K562 (cell line): ENCODE results near the gene ODF2. TPM values are rescaled to one million over a fixed set of nuclear protein-coding genes. Genes with fewer than 3 reads are reported as not detected.

Source experiments
- CHD7 ChIP-seq: fragments of 200-600 bp; sonication (generic); IDR thresholded peaks from one replicate; pipeline ENCODE4 v1.6.1; 2012; ENCODE audit warnings: mild to moderate bottlenecking, low read depth, low read length, inconsistent platforms
- ETV1 ChIP-seq: fragments of 450-650 bp; conservative IDR thresholded peaks from 2 replicates; pipeline ENCODE4 v1.6.1; 2016; ENCODE audit warnings: missing genetic modification characterization, control low read depth, low read depth, missing compliant biosample characterization
- ETV6 ChIP-seq, 3 experiments: fragments of 150-350 bp in 1 of 3; sonication (generic) in 1 of 3; formaldehyde crosslinking in 1 of 3; IDR thresholded peaks; 2 replicates each; pipeline versions ENCODE4 v1.6.1 to v1.8.0; 2014 to 2022; ENCODE audit warnings: borderline replicate concordance in 2 of 3, low read depth in 2 of 3, antibody characterized with exemption in 1 of 3, low read length in 1 of 3, mild to moderate bottlenecking in 1 of 3, missing genetic modification reagents in 1 of 3
- GABPB1 ChIP-seq: sonication (generic); formaldehyde crosslinking; IDR thresholded peaks from 2 replicates; pipeline ENCODE4 v1.8.0; 2022; ENCODE audit warnings: mild to moderate bottlenecking, missing genetic modification reagents
- MIER1 ChIP-seq: fragments of 450-650 bp; IDR thresholded peaks from 2 replicates; pipeline ENCODE4 v1.6.1; 2016; ENCODE audit warnings: antibody characterized with exemption, mild to moderate bottlenecking, low read depth
- USF1 ChIP-seq: sonication (generic); formaldehyde crosslinking; IDR thresholded peaks from 2 replicates; pipeline ENCODE4 v1.9.0; 2022; ENCODE audit warnings: mild to moderate bottlenecking, missing genetic modification reagents
- ZNF143 ChIP-seq: sonication (generic); formaldehyde crosslinking; IDR thresholded peaks from 2 replicates; pipeline ENCODE4 v1.9.0; 2022; ENCODE audit warnings: mild to moderate bottlenecking, missing genetic modification reagents
- ZNF23 ChIP-seq: fragments of 250-450 bp; sonication (Bioruptor Pico); IDR thresholded peaks from 2 replicates; pipeline ENCODE4 v1.4.0; 2020; ENCODE audit warnings: mild to moderate bottlenecking
- ZNF592 ChIP-seq: fragments of 450-650 bp; IDR thresholded peaks from 2 replicates; pipeline ENCODE4 v1.6.1; 2017; ENCODE audit warnings: antibody characterized with exemption, mild to moderate bottlenecking
- polyA plus RNA-seq, 8 experiments: library from polyadenylated mRNA; depleted of rRNA in 4 of 8; stranded (reverse) in 5 of 8; unstranded in 3 of 8; fragments of >200 nt; fragmentation: Nextera tagmentation in 2 of 8; fragmentation: Illumina TruSeq in 1 of 8; extraction: Ambion mirVana in 2 of 8; extraction: Trizol in 1 of 8; gene quantifications; 2 replicates each; pipeline versions ENCODE4 v1.2.1 to v1.2.3, GENCODE V29; 2011 to 2014; ENCODE audit warnings: inconsistent platforms in 1 of 8, missing spikeins in 1 of 8
- total RNA-seq, 7 experiments: library from RNA; depleted of rRNA in 6 of 7; stranded (reverse); fragments of >200 nt in 6 of 7; fragmentation: Illumina TruSeq in 2 of 7; extraction: Trizol in 2 of 7; gene quantifications; 2 replicates each; pipeline versions ENCODE4 v1.2.1 to v1.2.3, GENCODE V29; 2011 to 2021; ENCODE audit warnings: low replicate concordance in 1 of 7

Gene ODF2
- total and polyA plus RNA-seq, 9 of the 15 experiments (the other 6 are each of a cell fraction or from before 2014, with no cell fraction given), result 16.5 to 83.2 (median 69.7) TPM

GRCh38 chr9:128504485-128505413 lies 48.9 kb downstream of the ODF2 start, which contains the start of gene GLE1 (continued):
- TF ChIP-seq ZNF592, result no peak
- no peak for TF ChIP-seq CHD7
- TF ChIP-seq MIER1, result no peak
- TF ChIP-seq ETV6 (IDR thresholded peaks at IDR 0.05; ENCODE audit: borderline replicate concordance in 1 of 2, low read depth in 2 of 2, low read length in 1 of 2), result no peak
- TF ChIP-seq ETV6 (CRISPR knock-in tag; IDR thresholded peaks at IDR 0.05; ENCODE audit: borderline replicate concordance), result 0 out of 2 replicates have a peak, but pooled peaks have one; percentile 13
- TF ChIP-seq ZNF23 (CRISPR knock-in tag), result no peak
- peak; percentile 41; the same call in 1 of the 2 replicates for TF ChIP-seq USF1 (CRISPR knock-in tag)
- peak; percentile 12; the same call in 1 of the 2 replicates for TF ChIP-seq ZNF143 (CRISPR knock-in tag)
- peak; percentile 79 for TF ChIP-seq GABPB1 (CRISPR knock-in tag)
- peak; percentile 65 for TF ChIP-seq ETV1 (tag)
